ENCODE measurements around the gene CDK5RAP3. TPM values are rescaled to one million over a fixed set of nuclear protein-coding genes. Genes with fewer than 3 reads are reported as not detected.
A peak's percentile ranks its signal among the peaks of the same experiment; 100 is the strongest.

The CDK5RAP3 gene
- polyA plus RNA-seq, 1 of the 3 experiments (the other 2 are of a cell fraction) = 208 TPM

DNA sequence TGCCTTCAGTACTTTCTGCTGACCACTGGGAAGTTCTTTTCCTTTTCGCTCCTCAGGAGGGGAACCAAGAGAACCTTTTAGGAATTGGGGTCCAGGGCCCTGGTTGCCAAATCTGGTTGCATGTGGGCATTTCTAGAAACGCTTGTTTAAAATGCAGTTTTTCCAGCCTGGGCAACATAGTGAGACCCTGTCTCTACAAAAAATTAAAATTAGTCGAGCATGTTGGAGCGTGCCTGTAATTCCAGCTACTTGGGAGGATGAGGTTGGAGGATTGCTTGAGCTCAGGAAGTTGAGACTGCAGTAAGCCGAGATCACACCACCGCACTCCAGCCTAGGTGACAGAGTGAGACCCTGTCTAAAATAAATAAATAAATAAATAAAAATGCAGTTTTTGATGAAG lies 28.3 kb upstream of the CDK5RAP3 start:
- CTCF ChIA-PET = interaction anchor here (1.0 to 41.6 kb wide), 10 partner anchors 4 to 101 kb away, joined by 3 to 1216 read pairs (median 18); partner anchors contain the start of genes CDK5RAP3, PNPO, PRR15L and SCRN2
- no peak for DNase-seq
- TF ChIP-seq USF1 (IDR thresholded peaks at IDR 0.05; ENCODE audit: borderline replicate concordance, low read depth) = no peak
- no peak for TF ChIP-seq MEF2A (IDR thresholded peaks at IDR 0.05; ENCODE audit: borderline replicate concordance, low read depth)
- no peak for TF ChIP-seq TEAD4 (IDR thresholded peaks at IDR 0.05; ENCODE audit: borderline replicate concordance, insufficient read depth)
- TF ChIP-seq RXRA (IDR thresholded peaks at IDR 0.05; ENCODE audit: borderline replicate concordance, low read depth) = no peak
- TF ChIP-seq TCF12 (IDR thresholded peaks at IDR 0.05) = no peak
- TF ChIP-seq EP300 (IDR thresholded peaks at IDR 0.05; ENCODE audit: borderline replicate concordance in 1 of 2, low read depth in 1 of 2, low read length in 1 of 2) = no peak
- TF ChIP-seq, protein P1, sequence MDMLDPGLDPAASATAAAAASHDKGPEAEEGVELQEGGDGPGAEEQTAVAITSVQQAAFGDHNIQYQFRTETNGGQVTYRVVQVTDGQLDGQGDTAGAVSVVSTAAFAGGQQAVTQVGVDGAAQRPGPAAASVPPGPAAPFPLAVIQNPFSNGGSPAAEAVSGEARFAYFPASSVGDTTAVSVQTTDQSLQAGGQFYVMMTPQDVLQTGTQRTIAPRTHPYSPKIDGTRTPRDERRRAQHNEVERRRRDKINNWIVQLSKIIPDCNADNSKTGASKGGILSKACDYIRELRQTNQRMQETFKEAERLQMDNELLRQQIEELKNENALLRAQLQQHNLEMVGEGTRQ (IDR thresholded peaks at IDR 0.05; ENCODE audit: borderline replicate concordance, low read depth, low read length) = no peak
- no peak for TF ChIP-seq SIN3A (IDR thresholded peaks at IDR 0.05; ENCODE audit: borderline replicate concordance, low read depth, low read length)
- TF ChIP-seq MAX (IDR thresholded peaks at IDR 0.05; ENCODE audit: low read depth) = no peak
- no peak for TF ChIP-seq RAD21 (IDR thresholded peaks at IDR 0.05; ENCODE audit: low read length)
- TF ChIP-seq, protein P2, sequence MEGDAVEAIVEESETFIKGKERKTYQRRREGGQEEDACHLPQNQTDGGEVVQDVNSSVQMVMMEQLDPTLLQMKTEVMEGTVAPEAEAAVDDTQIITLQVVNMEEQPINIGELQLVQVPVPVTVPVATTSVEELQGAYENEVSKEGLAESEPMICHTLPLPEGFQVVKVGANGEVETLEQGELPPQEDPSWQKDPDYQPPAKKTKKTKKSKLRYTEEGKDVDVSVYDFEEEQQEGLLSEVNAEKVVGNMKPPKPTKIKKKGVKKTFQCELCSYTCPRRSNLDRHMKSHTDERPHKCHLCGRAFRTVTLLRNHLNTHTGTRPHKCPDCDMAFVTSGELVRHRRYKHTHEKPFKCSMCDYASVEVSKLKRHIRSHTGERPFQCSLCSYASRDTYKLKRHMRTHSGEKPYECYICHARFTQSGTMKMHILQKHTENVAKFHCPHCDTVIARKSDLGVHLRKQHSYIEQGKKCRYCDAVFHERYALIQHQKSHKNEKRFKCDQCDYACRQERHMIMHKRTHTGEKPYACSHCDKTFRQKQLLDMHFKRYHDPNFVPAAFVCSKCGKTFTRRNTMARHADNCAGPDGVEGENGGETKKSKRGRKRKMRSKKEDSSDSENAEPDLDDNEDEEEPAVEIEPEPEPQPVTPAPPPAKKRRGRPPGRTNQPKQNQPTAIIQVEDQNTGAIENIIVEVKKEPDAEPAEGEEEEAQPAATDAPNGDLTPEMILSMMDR (IDR thresholded peaks at IDR 0.05) = no peak
- TF ChIP-seq, protein P3, sequence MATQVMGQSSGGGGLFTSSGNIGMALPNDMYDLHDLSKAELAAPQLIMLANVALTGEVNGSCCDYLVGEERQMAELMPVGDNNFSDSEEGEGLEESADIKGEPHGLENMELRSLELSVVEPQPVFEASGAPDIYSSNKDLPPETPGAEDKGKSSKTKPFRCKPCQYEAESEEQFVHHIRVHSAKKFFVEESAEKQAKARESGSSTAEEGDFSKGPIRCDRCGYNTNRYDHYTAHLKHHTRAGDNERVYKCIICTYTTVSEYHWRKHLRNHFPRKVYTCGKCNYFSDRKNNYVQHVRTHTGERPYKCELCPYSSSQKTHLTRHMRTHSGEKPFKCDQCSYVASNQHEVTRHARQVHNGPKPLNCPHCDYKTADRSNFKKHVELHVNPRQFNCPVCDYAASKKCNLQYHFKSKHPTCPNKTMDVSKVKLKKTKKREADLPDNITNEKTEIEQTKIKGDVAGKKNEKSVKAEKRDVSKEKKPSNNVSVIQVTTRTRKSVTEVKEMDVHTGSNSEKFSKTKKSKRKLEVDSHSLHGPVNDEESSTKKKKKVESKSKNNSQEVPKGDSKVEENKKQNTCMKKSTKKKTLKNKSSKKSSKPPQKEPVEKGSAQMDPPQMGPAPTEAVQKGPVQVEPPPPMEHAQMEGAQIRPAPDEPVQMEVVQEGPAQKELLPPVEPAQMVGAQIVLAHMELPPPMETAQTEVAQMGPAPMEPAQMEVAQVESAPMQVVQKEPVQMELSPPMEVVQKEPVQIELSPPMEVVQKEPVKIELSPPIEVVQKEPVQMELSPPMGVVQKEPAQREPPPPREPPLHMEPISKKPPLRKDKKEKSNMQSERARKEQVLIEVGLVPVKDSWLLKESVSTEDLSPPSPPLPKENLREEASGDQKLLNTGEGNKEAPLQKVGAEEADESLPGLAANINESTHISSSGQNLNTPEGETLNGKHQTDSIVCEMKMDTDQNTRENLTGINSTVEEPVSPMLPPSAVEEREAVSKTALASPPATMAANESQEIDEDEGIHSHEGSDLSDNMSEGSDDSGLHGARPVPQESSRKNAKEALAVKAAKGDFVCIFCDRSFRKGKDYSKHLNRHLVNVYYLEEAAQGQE (IDR thresholded peaks at IDR 0.05; ENCODE audit: low read depth, low read length) = no peak
- no peak for TF ChIP-seq SMC3 (IDR thresholded peaks at IDR 0.05; ENCODE audit: low read depth, low read length)
- TF ChIP-seq RFX5 (IDR thresholded peaks at IDR 0.05; ENCODE audit: low read length) = no peak
- no peak for TF ChIP-seq RCOR1 (IDR thresholded peaks at IDR 0.05; ENCODE audit: low read length)
- TF ChIP-seq, protein P4, sequence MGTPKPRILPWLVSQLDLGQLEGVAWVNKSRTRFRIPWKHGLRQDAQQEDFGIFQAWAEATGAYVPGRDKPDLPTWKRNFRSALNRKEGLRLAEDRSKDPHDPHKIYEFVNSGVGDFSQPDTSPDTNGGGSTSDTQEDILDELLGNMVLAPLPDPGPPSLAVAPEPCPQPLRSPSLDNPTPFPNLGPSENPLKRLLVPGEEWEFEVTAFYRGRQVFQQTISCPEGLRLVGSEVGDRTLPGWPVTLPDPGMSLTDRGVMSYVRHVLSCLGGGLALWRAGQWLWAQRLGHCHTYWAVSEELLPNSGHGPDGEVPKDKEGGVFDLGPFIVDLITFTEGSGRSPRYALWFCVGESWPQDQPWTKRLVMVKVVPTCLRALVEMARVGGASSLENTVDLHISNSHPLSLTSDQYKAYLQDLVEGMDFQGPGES (IDR thresholded peaks at IDR 0.05; ENCODE audit: low read depth, low read length) = no peak
- TF ChIP-seq ZBTB33 (IDR thresholded peaks at IDR 0.05; ENCODE audit: borderline replicate concordance, low read depth) = no peak
- no peak overlapping the region for H3K27ac ChIP-seq (ENCODE audit: low read depth in 2 of 2, low read length in 1 of 2)
- POLR2A ChIA-PET = no interaction called here
- H4K20me1 ChIP-seq (ENCODE audit: insufficient read depth) = no peaks in the 10 kb centered on the region
- peak overlapping the region; percentile 69; the same call in 1 of the 2 replicates for H3K9ac ChIP-seq
- peaks cover 6 to 17% of the 10 kb centered on the region in 2 experiments; a peak in 3 of 4 replicates for H3K4me1 ChIP-seq (ENCODE audit: control insufficient read depth in 1 of 2, insufficient read depth in 2 of 2, low read depth in 1 of 2, low read length in 1 of 2)
- peaks cover 5% of the 10 kb centered on the region for H3F3A ChIP-seq (replicated peaks; ENCODE audit: insufficient read depth)
- WGBS (ENCODE audit: low lambda C conversion rate) = 80% methylated on average over 6 of the region's 6 CpGs
- H3K4me2 ChIP-seq = peak overlapping the region; percentile 91
- H2AFZ ChIP-seq (ENCODE audit: low read depth) = no peak overlapping the region
- no peaks in the 10 kb centered on the region for H3K9me2 ChIP-seq
- peaks cover 13% of the 10 kb centered on the region; the same call in 1 of the 2 replicates for H3K79me2 ChIP-seq (ENCODE audit: insufficient read depth)
- H3K27me3 ChIP-seq (ENCODE audit: insufficient read depth) = no peaks in the 10 kb centered on the region
- peak overlapping the region; percentile 76 to 78 for H3K4me3 ChIP-seq (ENCODE audit: low read depth in 2 of 2, low read length in 1 of 2)
- H3K9me3 ChIP-seq = no peaks in the 10 kb centered on the region
- peaks cover under 1 to 23% of the 10 kb centered on the region in 2 experiments for H3K36me3 ChIP-seq (replicated peaks in 1 of 2; ENCODE audit: control insufficient read depth in 1 of 2, insufficient read depth in 2 of 2, low read length in 1 of 2)

Measured in SK-N-SH (cell line).